Heart left ventricle (tissue), 16 donors: ENCODE data around the gene SRRT. TPM values are rescaled to one million over a fixed set of nuclear protein-coding genes. Genes with fewer than 3 reads are reported as not detected.
"Not testable (repeated sequence)": the region's sequence is repeated elsewhere in the genome, so short reads cannot be mapped to it uniquely, and the experiment has no call there.

Experiments
- ATAC-seq, 4 donors: fragments of 200-7000 bp; cut with Tn5 transposase; one replicate each; pipeline ENCODE4 v1.9.1; 2020 to 2022; ENCODE audit warnings: moderate library complexity in 4 of 4, mild to moderate bottlenecking in 3 of 4, moderate number of reproducible peaks in 1 of 4
- DNase-seq, 5 donors: peaks; one replicate each; pipeline ENCODE4 v3.0.0-alpha.2; 2020
- H3K27ac ChIP-seq, 12 donors: fragments of 200-600 bp; sonication (generic) in 4 of 12; one replicate each; pipeline versions ENCODE4 v1.5.0 to v1.8.0; 2016 to 2022; ENCODE audit warnings: mild to moderate bottlenecking in 2 of 12
- H3K27me3 ChIP-seq, 9 donors: fragments of 200-600 bp; sonication (generic) in 2 of 9; one replicate each; pipeline versions ENCODE4 v1.5.1 to v1.8.0; 2016 to 2022; ENCODE audit warnings: mild to moderate bottlenecking in 3 of 9
- H3K36me3 ChIP-seq, 9 donors: fragments of 200-600 bp; sonication (generic) in 2 of 9; one replicate each; pipeline versions ENCODE4 v1.5.0 to v1.8.0; 2018 to 2022; ENCODE audit warnings: mild to moderate bottlenecking in 2 of 9
- H3K4me1 ChIP-seq, 12 donors: fragments of 200-600 bp; sonication (generic) in 4 of 12; one replicate each; pipeline versions ENCODE4 v1.5.0 to v1.8.0; 2016 to 2022; ENCODE audit warnings: mild to moderate bottlenecking in 3 of 12
- H3K4me3 ChIP-seq, 12 donors: fragments of 200-600 bp; sonication (generic) in 4 of 12; one replicate each; pipeline versions ENCODE4 v1.5.0 to v1.8.0; 2017 to 2022; ENCODE audit warnings: mild to moderate bottlenecking in 9 of 12, moderate library complexity in 4 of 12
- H3K9me3 ChIP-seq, 12 donors: fragments of 200-600 bp; sonication (generic) in 4 of 12; one replicate each; pipeline versions ENCODE4 v1.5.0 to v1.8.0; 2016 to 2022; ENCODE audit warnings: mild to moderate bottlenecking in 1 of 12
- POLR2A ChIP-seq, 2 donors: fragments of 450-650 bp; IDR thresholded peaks; one replicate each; pipeline ENCODE4 v1.6.1; 2017; ENCODE audit warnings: antibody characterized with exemption in 2 of 2, mild to moderate bottlenecking in 2 of 2, moderate library complexity in 2 of 2
- WGBS, 4 donors: extraction: QIAGEN DNeasy Blood & Tissue Kit in 2 of 4; methylation state at CpG; one replicate each; pipeline versions ENCODE4 v1.1.5 to v1.1.7; 2013 to 2018; 5-methylcytosine and 5-hydroxymethylcytosine counted together
- intact Hi-C, 10 donors: fragments of 100-400 bp; cut with DNase I; formaldehyde crosslinking; loops; one replicate each; pipeline versions ENCODE4 v1.11.1 to v1.14.2; 2022
- microRNA-seq, 4 donors: library from miRNA; unstranded; fragments of <30 nt; microRNA quantifications; one replicate each; pipeline versions ENCODE4 to v1.2.0, GENCODE V29; 2017 to 2020
- polyA plus RNA-seq, 2 donors: library from polyadenylated mRNA; stranded (reverse); fragments of 200-250 nt; gene quantifications; one replicate each; pipeline ENCODE4 v1.2.3, GENCODE V29; 2013
- total RNA-seq, 9 donors: library from RNA; depleted of rRNA in 2 of 9; stranded (reverse); fragments of >200 nt in 2 of 9; fragmentation: NEBNext Ultra II Directional in 3 of 9; extraction: Animal tissue kit (Norgen Biotek cat#: 25700) in 3 of 9; gene quantifications; one replicate each; pipeline versions ENCODE4 v1.1.0 to v1.2.4, GENCODE V29; 2016 to 2023
- TF ChIP-seq, protein P1 (sequence below), 12 donors: fragments of 200-600 bp; sonication (generic) in 4 of 12; IDR thresholded peaks; one replicate each; pipeline versions ENCODE4 v1.5.0 to v1.8.0; 2018 to 2022; ENCODE audit warnings: antibody characterized with exemption in 12 of 12, mild to moderate bottlenecking in 5 of 12
- donor health status: ischemic (EF 13 %, LVEDD 7.1; RV severe dilation, severe dysfunction).
- donor health status: healthy with polysubstance abuse.
- donor health status: DM: no; HTN: yes; CAD: no.
- donor health status: DM: no; HTN: no; CAD: no.
- donor health status: ischemic (EF 25% LVEDD 6.9; RV normal size, moderate dysfunction).
- donor health status: ischemic (EF 25% LVEDD 5.7; RV mildly dilated, moderate dysfunction).
- donor health status: healthy.
- donor health status: DM: yes; HTN: yes; CAD: no.
- donor health status: ischemic (EF 35%, LVEDD 5.7; RV mildly dilated, moderate dysfunction).
- donor health status: nonischemic (EF 11% LVEDD 7.7; RV severe dilation, severe dysfunction).
- donor health status: DM: yes; HTN: yes; CAD: no.
- donor health status: PGD.
- donor health status: ischemic (EF 29% LVEDD 5.4; RV normal size, mild dysfunction).
- donor health status: nonischemic (EF 23%, LVEDD 6.1; RV moderate dilation, normal function).

SRRT gene
- total and polyA plus RNA-seq, 11 donors, result 31.0 to 62.2 (median 49.5) TPM

DNA sequence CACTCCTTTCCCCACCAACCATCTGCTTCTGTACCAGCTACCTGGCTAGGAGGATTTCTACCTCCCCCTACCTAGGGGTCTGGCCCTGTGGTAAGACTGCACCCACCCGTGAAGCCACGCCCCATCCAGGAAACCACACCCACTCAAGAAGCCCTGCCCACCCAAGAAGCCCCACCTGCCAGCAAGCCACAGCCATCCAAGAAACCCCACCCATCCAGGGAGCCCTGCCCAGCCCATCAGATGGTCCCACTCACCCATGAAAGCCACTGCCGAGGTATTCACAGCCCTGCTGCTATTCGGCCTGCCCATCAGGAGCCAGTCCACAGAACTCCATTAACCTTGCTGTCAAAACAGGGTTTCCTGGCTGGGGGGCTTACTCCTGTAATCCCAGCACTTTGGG is 58.8 kb downstream of the SRRT start:
- TF ChIP-seq, protein P1, sequence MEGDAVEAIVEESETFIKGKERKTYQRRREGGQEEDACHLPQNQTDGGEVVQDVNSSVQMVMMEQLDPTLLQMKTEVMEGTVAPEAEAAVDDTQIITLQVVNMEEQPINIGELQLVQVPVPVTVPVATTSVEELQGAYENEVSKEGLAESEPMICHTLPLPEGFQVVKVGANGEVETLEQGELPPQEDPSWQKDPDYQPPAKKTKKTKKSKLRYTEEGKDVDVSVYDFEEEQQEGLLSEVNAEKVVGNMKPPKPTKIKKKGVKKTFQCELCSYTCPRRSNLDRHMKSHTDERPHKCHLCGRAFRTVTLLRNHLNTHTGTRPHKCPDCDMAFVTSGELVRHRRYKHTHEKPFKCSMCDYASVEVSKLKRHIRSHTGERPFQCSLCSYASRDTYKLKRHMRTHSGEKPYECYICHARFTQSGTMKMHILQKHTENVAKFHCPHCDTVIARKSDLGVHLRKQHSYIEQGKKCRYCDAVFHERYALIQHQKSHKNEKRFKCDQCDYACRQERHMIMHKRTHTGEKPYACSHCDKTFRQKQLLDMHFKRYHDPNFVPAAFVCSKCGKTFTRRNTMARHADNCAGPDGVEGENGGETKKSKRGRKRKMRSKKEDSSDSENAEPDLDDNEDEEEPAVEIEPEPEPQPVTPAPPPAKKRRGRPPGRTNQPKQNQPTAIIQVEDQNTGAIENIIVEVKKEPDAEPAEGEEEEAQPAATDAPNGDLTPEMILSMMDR (IDR thresholded peaks at IDR 0.05), result no peak
- no peak for TF ChIP-seq POLR2A (IDR thresholded peaks at IDR 0.05)
- no peak for DNase-seq
- ATAC-seq, result no peak
- no peaks in the 10 kb centered on the region for H3K4me1 ChIP-seq
- peaks cover 0 to 15% (median 0%) of the 10 kb centered on the region in 12 donors for H3K9me3 ChIP-seq
- intact Hi-C loops, result no loop called here
- H3K36me3 ChIP-seq, result no peaks in the 10 kb centered on the region
- H3K4me3 ChIP-seq, result no peak overlapping the region
- H3K27ac ChIP-seq, result no peak overlapping the region
- H3K27me3 ChIP-seq, result peaks cover 0 to 7% (median 0%) of the 10 kb centered on the region in 9 donors
- 34 to 61% (median 55%) methylated on average over 2 to 4 of the region's 4 CpGs for WGBS, 4 donors

DNA sequence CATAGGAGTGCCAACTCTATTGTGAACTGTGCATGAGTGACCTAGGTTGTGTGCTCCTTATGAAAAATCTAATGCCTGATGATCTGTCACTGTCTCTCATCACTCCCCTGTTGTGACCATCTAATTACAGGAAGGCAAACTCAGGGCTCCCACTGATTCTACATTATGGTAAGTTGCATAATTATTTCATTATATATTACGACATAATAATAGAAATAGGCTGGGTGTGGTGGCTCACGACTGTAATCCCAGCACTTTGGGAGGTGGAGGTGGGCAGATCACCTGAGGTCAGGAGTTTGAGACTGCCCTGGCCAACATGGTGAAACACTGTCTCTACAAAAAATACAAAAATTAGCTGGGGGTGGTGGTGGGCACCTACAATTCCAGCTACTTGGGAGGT is 60.5 kb downstream of the SRRT start:
- H3K27ac ChIP-seq, H3K36me3 ChIP-seq, H3K4me1 ChIP-seq, ATAC-seq, intact Hi-C loops, H3K27me3 ChIP-seq, DNase-seq, H3K4me3 ChIP-seq: not testable (repeated sequence)
- 71 to 86% (median 77%) methylated on average over 2 of the region's 2 CpGs for WGBS, 4 donors
- peaks cover 0 to 29% (median 0%) of the 10 kb centered on the region in 12 donors for H3K9me3 ChIP-seq

DNA sequence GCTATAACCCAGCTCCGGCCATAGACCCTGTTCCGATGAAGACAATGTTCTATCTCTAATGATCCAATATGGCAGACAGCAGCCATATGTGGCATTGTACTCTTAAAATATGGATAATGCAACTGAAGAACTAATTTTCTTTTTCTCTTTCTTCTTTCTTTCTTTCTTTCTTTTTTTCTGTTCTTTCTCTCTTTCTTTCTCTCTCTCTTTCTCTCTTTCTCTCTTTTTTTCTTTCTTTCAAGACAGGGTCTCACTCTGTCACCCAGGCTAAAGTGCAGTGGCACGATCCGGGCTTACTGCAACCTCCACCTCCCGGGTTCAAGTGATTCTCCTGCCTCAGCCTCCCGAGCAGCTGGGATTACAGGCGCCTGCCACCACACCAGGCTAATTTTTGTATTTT is 61.3 kb downstream of the SRRT start:
- H3K4me1 ChIP-seq, ATAC-seq, intact Hi-C loops, H3K36me3 ChIP-seq, H3K4me3 ChIP-seq, H3K27me3 ChIP-seq, H3K27ac ChIP-seq, DNase-seq: not testable (repeated sequence)
- WGBS, 4 donors, result 75 to 91% (median 89%) methylated on average over 7 of the region's 7 CpGs
- peaks cover 0 to 36% (median 0%) of the 10 kb centered on the region in 12 donors for H3K9me3 ChIP-seq

Small RNA genes lying within 50 kb of the gene (microRNA-seq; reads per million reads assigned to microRNA genes)
- 0 to 0.26 (median 0.10) reads per million in 4 donors for gene MIR6875

Other genes with a start within 250 kb of the SRRT start
- gene TFR2, start 233.6 kb upstream of the SRRT start, total RNA-seq, result under 1 TPM in 4 of 9 donors, not detected in 5; 0.15 to 0.59 (median 0.45) TPM
- under 1 TPM; 0.08 to 0.37 TPM for gene TFR2, start 233.6 kb upstream of the SRRT start, polyA plus RNA-seq
- not detected for gene ACTL6B, start 218.7 kb upstream of the SRRT start, total RNA-seq
- not detected for gene ACTL6B, start 218.7 kb upstream of the SRRT start, polyA plus RNA-seq
- 100 to 1,000 TPM in 7 of 9 donors, 10 to 100 TPM in 2; 94.8 to 188 (median 122) TPM for gene GNB2, start 201.4 kb upstream of the SRRT start, total RNA-seq
- 100 to 1,000 TPM in 1 of 2 donors, 10 to 100 TPM in 1; 48.0 to 199 TPM for gene GNB2, start 201.4 kb upstream of the SRRT start, polyA plus RNA-seq
- gene GIGYF1, start 180.9 kb upstream of the SRRT start, total RNA-seq, result 10 to 100 TPM; 14.1 to 31.7 (median 23.2) TPM
- 10 to 100 TPM; 12.9 to 23.8 TPM for gene GIGYF1, start 180.9 kb upstream of the SRRT start, polyA plus RNA-seq
- 10 to 100 TPM; 24.1 to 41.3 (median 28.9) TPM for gene POP7, start 169.0 kb upstream of the SRRT start, total RNA-seq
- gene POP7, start 169.0 kb upstream of the SRRT start, polyA plus RNA-seq, result 10 to 100 TPM; 42.1 to 62.4 TPM
- not detected for gene EPO, start 154.6 kb upstream of the SRRT start, total RNA-seq
- not detected for gene EPO, start 154.6 kb upstream of the SRRT start, polyA plus RNA-seq
- not detected for gene ZAN, start 141.5 kb upstream of the SRRT start, total RNA-seq
- gene ZAN, start 141.5 kb upstream of the SRRT start, polyA plus RNA-seq, result not detected
- 10 to 100 TPM; 18.0 to 76.2 (median 21.4) TPM for gene EPHB4, start 47.6 kb upstream of the SRRT start, total RNA-seq
- gene EPHB4, start 47.6 kb upstream of the SRRT start, polyA plus RNA-seq, result 10 to 100 TPM; 10.7 to 35.2 TPM
- gene SLC12A9, start 22.4 kb upstream of the SRRT start, total RNA-seq, result 10 to 100 TPM in 1 of 9 donors, 1 to 10 TPM in 8; 4.6 to 23.6 (median 7.0) TPM
- gene SLC12A9, start 22.4 kb upstream of the SRRT start, polyA plus RNA-seq, result 10 to 100 TPM in 1 of 2 donors, 1 to 10 TPM in 1; 6.4 to 10.5 TPM
- gene TRIP6, start 7.7 kb upstream of the SRRT start, total RNA-seq, result 10 to 100 TPM in 8 of 9 donors, 1 to 10 TPM in 1; 9.2 to 37.3 (median 17.1) TPM
- gene TRIP6, start 7.7 kb upstream of the SRRT start, polyA plus RNA-seq, result 10 to 100 TPM; 10.6 to 23.1 TPM
- 1 to 10 TPM; 1.0 to 3.4 (median 1.6) TPM for gene UFSP1, start 14.6 kb downstream of the SRRT start, total RNA-seq
- gene UFSP1, start 14.6 kb downstream of the SRRT start, polyA plus RNA-seq, result 1 to 10 TPM; 3.4 TPM
- 1 to 10 TPM in 4 of 9 donors, under 1 TPM in 5; 0.44 to 2.1 (median 0.78) TPM for gene ACHE, start 20.8 kb downstream of the SRRT start, total RNA-seq
- under 1 TPM; 0.58 to 0.69 TPM for gene ACHE, start 20.8 kb downstream of the SRRT start, polyA plus RNA-seq
- gene MUC3A, start 74.4 kb downstream of the SRRT start, total RNA-seq, result 1 to 10 TPM in 3 of 9 donors, under 1 TPM in 6; 0.16 to 1.4 (median 0.45) TPM
- gene MUC3A, start 74.4 kb downstream of the SRRT start, polyA plus RNA-seq, result 1 to 10 TPM in 1 of 2 donors, under 1 TPM in 1; 0.25 to 1.8 TPM
- under 1 TPM in 2 of 9 donors, not detected in 7; 0.02 TPM for gene MUC12, start 94.5 kb downstream of the SRRT start, total RNA-seq
- gene MUC12, start 94.5 kb downstream of the SRRT start, polyA plus RNA-seq, result under 1 TPM; 0.19 to 0.23 TPM
- not detected for gene MUC17, start 145.0 kb downstream of the SRRT start, total RNA-seq
- gene MUC17, start 145.0 kb downstream of the SRRT start, polyA plus RNA-seq, result not detected
- gene TRIM56, start 210.4 kb downstream of the SRRT start, total RNA-seq, result 10 to 100 TPM in 8 of 9 donors, 1 to 10 TPM in 1; 7.9 to 37.4 (median 14.7) TPM
- gene TRIM56, start 210.4 kb downstream of the SRRT start, polyA plus RNA-seq, result 10 to 100 TPM; 10.7 to 12.7 TPM